Left lung (tissue), 10 donors: Measurements from ENCODE around the gene TRAF2. TPM values are rescaled to one million over a fixed set of nuclear protein-coding genes. Genes with fewer than 3 reads are reported as not detected.

Source experiments
- ATAC-seq: fragments of 200-7000 bp; cut with Tn5 transposase; one replicate; pipeline ENCODE4 v1.9.1; 2020; ENCODE audit warnings: moderate library complexity
- DNase-seq, 4 donors: peaks; one replicate each; pipeline ENCODE4 v3.0.0-alpha.2; 2013 to 2020
- H3K27ac ChIP-seq, 2 donors: fragments of 200-600 bp; sonication (generic) in 1 of 2; one replicate each; pipeline versions ENCODE4 v1.5.0 to v1.8.0; 2020 to 2021
- H3K27me3 ChIP-seq, 2 donors: fragments of 200-600 bp; sonication (generic) in 1 of 2; one replicate each; pipeline versions ENCODE4 v1.5.0 to v1.8.0; 2020 to 2021
- H3K36me3 ChIP-seq, 2 donors: fragments of 200-600 bp; sonication (generic) in 1 of 2; one replicate each; pipeline versions ENCODE4 v1.5.0 to v1.8.0; 2020 to 2021
- H3K4me1 ChIP-seq, 2 donors: fragments of 200-600 bp; one replicate each; pipeline ENCODE4 v1.8.0; 2021
- H3K4me3 ChIP-seq, 2 donors: fragments of 200-600 bp; sonication (generic) in 1 of 2; one replicate each; pipeline versions ENCODE4 v1.5.0 to v1.8.0; 2020 to 2021; ENCODE audit warnings: mild to moderate bottlenecking in 1 of 2
- H3K9me3 ChIP-seq, 2 donors: fragments of 200-600 bp; sonication (generic) in 1 of 2; one replicate each; pipeline versions ENCODE4 v1.5.0 to v1.8.0; 2020 to 2021
- intact Hi-C, 2 donors: fragments of 100-400 bp; cut with DNase I; formaldehyde crosslinking; loops; one replicate each; pipeline versions ENCODE4 v1.11.2 to v1.14.2; 2022
- polyA plus RNA-seq, 6 donors: library from polyadenylated mRNA; unstranded; fragments of 120-200 nt; gene quantifications; one replicate each; pipeline ENCODE4 v1.2.1, GENCODE V29; 2013; ENCODE audit not compliant: insufficient read length in 6 of 6
- total RNA-seq, 2 donors: library from RNA; stranded (reverse); fragmentation: NEBNext Ultra II Directional; extraction: Animal tissue kit (Norgen Biotek cat#: 25700); gene quantifications; one replicate each; pipeline ENCODE4 v1.2.1, GENCODE V29; 2021
- TF ChIP-seq, protein P1 (sequence below), 2 donors: fragments of 200-600 bp; sonication (generic) in 1 of 2; IDR thresholded peaks; one replicate each; pipeline versions ENCODE4 v1.5.0 to v1.8.0; 2021; ENCODE audit warnings: antibody characterized with exemption in 2 of 2
- donor health status: DM: no; HTN: yes; CAD: no.
- donor health status: DM: no; HTN: no; CAD: no.

The TRAF2 gene
- total and polyA plus RNA-seq, 8 donors: 12.4 to 22.4 (median 15.9) TPM

DNA sequence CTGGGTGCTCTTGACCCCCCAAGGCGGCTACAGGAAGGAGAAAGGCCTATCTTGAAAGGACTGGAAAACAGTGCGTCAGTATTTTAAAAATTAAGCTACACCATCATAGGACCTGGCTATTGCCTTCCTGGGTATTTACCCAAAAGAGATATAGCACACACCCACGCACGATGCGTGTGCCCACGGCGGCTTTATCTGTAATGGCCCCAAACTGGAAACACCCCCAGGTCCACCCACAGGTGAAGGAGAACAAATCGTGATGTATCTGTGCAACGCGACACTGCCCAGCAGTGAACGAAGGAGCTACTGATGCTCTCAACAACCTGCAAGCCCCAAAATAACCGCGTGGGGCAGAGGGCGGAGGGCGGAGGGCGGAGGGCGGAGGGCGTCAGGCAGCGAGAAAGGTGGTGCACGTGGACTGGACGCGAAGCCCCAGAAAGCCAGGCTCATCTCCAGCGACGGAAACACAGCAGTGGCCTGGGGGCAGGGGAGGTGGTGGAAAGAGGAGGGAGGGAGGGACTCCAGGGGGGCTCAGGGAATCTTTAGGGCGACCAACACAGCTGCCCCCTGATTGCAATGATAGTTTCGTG lies 78.6 kb downstream of the TRAF2 start:
- no peak for ATAC-seq
- DNase-seq: no peak
- intact Hi-C loops: no loop called here
- no peak overlapping the region for H3K4me3 ChIP-seq
- no peaks in the 10 kb centered on the region for H3K36me3 ChIP-seq
- TF ChIP-seq, protein P1, sequence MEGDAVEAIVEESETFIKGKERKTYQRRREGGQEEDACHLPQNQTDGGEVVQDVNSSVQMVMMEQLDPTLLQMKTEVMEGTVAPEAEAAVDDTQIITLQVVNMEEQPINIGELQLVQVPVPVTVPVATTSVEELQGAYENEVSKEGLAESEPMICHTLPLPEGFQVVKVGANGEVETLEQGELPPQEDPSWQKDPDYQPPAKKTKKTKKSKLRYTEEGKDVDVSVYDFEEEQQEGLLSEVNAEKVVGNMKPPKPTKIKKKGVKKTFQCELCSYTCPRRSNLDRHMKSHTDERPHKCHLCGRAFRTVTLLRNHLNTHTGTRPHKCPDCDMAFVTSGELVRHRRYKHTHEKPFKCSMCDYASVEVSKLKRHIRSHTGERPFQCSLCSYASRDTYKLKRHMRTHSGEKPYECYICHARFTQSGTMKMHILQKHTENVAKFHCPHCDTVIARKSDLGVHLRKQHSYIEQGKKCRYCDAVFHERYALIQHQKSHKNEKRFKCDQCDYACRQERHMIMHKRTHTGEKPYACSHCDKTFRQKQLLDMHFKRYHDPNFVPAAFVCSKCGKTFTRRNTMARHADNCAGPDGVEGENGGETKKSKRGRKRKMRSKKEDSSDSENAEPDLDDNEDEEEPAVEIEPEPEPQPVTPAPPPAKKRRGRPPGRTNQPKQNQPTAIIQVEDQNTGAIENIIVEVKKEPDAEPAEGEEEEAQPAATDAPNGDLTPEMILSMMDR (IDR thresholded peaks at IDR 0.05): no peak
- H3K27me3 ChIP-seq: peaks cover 0 to 8% of the 10 kb centered on the region in 2 donors
- H3K27ac ChIP-seq: no peak overlapping the region
- H3K9me3 ChIP-seq: no peaks in the 10 kb centered on the region
- peaks cover 0 to 13% of the 10 kb centered on the region in 2 donors for H3K4me1 ChIP-seq

DNA sequence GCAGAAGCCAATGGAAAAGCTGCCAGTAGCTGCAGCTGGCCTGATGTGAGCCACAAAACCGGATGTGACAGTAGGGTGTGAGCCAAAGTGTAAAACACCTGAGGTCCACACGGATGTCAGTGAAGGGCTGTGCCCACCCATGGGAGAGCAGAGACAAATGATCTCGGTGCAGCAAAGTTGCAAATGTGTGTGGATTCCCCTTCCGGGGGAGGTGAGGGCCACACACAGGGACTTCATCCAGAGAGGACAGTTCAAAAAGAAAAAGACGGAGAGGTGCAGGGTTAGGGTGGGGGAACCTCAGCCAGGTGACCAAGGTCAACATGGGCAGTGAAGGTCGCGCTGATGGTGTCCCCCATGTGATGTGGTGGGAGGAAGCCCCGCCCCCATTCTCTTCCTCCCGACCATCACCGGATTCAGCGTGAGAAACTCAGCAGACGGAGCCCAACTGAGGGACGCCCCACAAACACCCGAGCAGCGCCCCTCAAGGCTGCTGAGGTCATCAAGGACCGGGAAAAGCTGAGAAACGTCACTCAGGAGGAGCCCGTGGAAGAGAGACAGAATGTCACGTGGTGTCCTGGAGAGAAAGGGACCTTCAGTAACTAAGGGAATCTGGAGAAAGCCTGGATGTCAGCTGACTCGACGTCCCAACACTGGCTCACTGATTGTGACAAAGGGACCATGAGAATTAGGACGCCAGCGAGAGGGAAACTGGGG lies 79.6 kb downstream of the TRAF2 start:
- Histone ChIP-seq H3K9me3 (no peaks in the 10 kb centered on the region), H3K27ac (no peak overlapping the region), H3K36me3 (no peaks in the 10 kb centered on the region), H3K4me1 (peaks cover 0 to 12% of the 10 kb centered on the region in 2 donors), H3K4me3 (no peak overlapping the region), H3K27me3 (peaks cover 0 to 8% of the 10 kb centered on the region in 2 donors)
- DNase-seq (no peak), ATAC-seq (no peak)
- intact Hi-C loops: no loop called here
- TF ChIP-seq, protein P1 (IDR thresholded peaks at IDR 0.05): no peak

DNA sequence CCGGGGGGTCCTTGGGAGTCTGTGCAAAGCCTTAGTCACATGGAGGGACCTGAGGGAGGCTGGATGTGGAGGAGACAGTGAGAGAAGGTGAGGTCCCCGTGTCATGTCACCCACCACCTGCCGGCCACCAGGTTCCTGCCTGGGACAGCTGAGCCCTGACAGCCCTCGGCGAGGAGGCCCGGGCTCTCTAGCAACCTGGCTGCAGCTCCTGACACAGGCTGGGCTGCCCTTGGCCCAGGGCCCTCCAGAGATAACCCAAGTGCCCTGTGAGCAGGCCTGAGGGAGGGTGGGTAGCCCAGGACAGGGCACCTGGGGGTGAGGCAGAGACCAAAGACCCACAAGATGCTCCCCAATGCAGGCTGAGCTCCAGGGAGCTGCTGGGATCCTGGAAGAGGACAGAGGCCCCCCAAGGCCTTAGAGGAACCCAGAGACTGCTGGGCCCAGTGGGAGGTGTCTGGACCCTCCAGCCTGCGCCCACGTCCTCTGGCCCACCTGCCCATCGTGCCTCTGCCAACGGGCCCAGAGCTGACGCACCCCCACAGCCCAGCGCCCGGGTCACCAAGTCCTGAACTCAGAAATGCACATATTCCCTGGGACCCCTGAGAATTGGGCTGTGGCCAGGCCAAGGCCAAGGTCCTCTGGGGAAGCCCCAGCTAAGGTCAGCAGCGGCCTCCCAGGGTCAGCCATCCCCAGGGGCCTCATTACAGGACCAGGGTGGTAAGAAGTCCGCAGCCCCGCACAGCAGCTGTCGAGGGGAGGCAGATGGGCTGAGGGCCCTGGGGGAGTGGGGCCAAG lies 82.2 kb downstream of the TRAF2 start:
- peaks cover 0 to 8% of the 10 kb centered on the region in 2 donors for H3K27me3 ChIP-seq
- intact Hi-C loops: no loop called here
- TF ChIP-seq, protein P1 (IDR thresholded peaks at IDR 0.05): no peak
- no peaks in the 10 kb centered on the region for H3K36me3 ChIP-seq
- H3K9me3 ChIP-seq: no peaks in the 10 kb centered on the region
- ATAC-seq: no peak
- H3K4me1 ChIP-seq: peaks cover 0 to 13% of the 10 kb centered on the region in 2 donors
- no peak overlapping the region for H3K4me3 ChIP-seq
- no peak overlapping the region for H3K27ac ChIP-seq
- DNase-seq: no peak

DNA sequence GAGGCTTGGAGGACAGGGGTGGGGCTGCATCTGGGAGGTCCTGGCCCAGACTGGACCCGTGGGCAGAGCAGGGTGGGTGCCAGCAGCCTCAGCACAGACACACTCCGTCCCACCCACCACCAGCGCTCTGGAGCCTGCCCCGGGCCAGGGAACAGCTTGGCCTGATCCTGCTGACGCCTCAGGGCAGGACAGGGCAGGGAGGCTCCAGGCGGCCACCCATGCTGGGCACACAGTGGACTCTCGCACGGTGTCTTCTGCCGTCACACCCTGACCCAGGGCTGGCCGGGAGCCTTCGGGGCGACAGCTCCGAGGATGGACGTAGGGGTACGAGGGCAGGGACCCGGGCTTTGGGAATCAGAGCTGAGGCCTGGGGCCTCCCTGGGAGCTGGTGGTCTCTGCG lies 82.8 kb downstream of the TRAF2 start:
- peaks cover 0 to 16% of the 10 kb centered on the region in 2 donors for H3K4me1 ChIP-seq
- no peaks in the 10 kb centered on the region for H3K36me3 ChIP-seq
- no peaks in the 10 kb centered on the region for H3K9me3 ChIP-seq
- DNase-seq: no peak
- peaks cover 0 to 8% of the 10 kb centered on the region in 2 donors for H3K27me3 ChIP-seq
- H3K27ac ChIP-seq: no peak overlapping the region
- intact Hi-C loops: no loop called here
- TF ChIP-seq, protein P1 (IDR thresholded peaks at IDR 0.05): no peak
- no peak overlapping the region for H3K4me3 ChIP-seq
- no peak for ATAC-seq

DNA sequence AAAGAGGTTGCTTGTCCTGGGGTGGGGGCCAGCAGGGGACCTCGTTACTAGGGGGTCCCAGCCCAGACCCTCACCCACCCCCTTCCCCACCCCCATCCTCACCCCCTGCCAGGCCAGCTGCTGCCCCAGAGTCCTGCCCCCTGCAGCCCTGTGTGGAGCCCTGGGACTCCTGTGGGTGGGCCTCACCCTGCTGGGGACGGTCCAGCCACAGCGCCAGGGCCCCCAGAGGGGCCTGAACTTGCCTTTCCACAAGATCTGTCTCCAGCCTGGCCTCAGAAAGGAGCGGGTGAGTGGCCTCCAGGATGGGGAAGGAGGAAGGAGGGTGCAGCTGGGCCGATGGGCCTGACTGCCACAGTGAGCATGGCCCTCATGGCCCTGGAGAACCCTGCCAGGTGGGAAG lies 83.5 kb downstream of the TRAF2 start:
- Histone ChIP-seq H3K9me3 (no peaks in the 10 kb centered on the region), H3K4me1 (peaks cover 0 to 18% of the 10 kb centered on the region in 2 donors), H3K4me3 (no peak overlapping the region), H3K27me3 (peaks cover 0 to 8% of the 10 kb centered on the region in 2 donors), H3K36me3 (no peaks in the 10 kb centered on the region), H3K27ac (no peak overlapping the region)
- ATAC-seq (no peak), DNase-seq (no peak)
- intact Hi-C loops: no loop called here
- TF ChIP-seq, protein P1 (IDR thresholded peaks at IDR 0.05): no peak
